Heart left ventricle (tissue), 16 donors: ENCODE data around the gene FOXK2. TPM values are rescaled to one million over a fixed set of nuclear protein-coding genes. Genes with fewer than 3 reads are reported as not detected.

Experiments used
- ATAC-seq, 4 donors: fragments of 200-7000 bp; cut with Tn5 transposase; one replicate each; pipeline ENCODE4 v1.9.1; 2020 to 2022; ENCODE audit warnings: moderate library complexity in 4 of 4, mild to moderate bottlenecking in 3 of 4, moderate number of reproducible peaks in 1 of 4
- DNase-seq, 5 donors: peaks; one replicate each; pipeline ENCODE4 v3.0.0-alpha.2; 2020
- H3K27ac ChIP-seq, 12 donors: fragments of 200-600 bp; sonication (generic) in 4 of 12; one replicate each; pipeline versions ENCODE4 v1.5.0 to v1.8.0; 2016 to 2022; ENCODE audit warnings: mild to moderate bottlenecking in 2 of 12
- H3K27me3 ChIP-seq, 9 donors: fragments of 200-600 bp; sonication (generic) in 2 of 9; one replicate each; pipeline versions ENCODE4 v1.5.1 to v1.8.0; 2016 to 2022; ENCODE audit warnings: mild to moderate bottlenecking in 3 of 9
- H3K36me3 ChIP-seq, 9 donors: fragments of 200-600 bp; sonication (generic) in 2 of 9; one replicate each; pipeline versions ENCODE4 v1.5.0 to v1.8.0; 2018 to 2022; ENCODE audit warnings: mild to moderate bottlenecking in 2 of 9
- H3K4me1 ChIP-seq, 12 donors: fragments of 200-600 bp; sonication (generic) in 4 of 12; one replicate each; pipeline versions ENCODE4 v1.5.0 to v1.8.0; 2016 to 2022; ENCODE audit warnings: mild to moderate bottlenecking in 3 of 12
- H3K4me3 ChIP-seq, 12 donors: fragments of 200-600 bp; sonication (generic) in 4 of 12; one replicate each; pipeline versions ENCODE4 v1.5.0 to v1.8.0; 2017 to 2022; ENCODE audit warnings: mild to moderate bottlenecking in 9 of 12, moderate library complexity in 4 of 12
- H3K9me3 ChIP-seq, 12 donors: fragments of 200-600 bp; sonication (generic) in 4 of 12; one replicate each; pipeline versions ENCODE4 v1.5.0 to v1.8.0; 2016 to 2022; ENCODE audit warnings: mild to moderate bottlenecking in 1 of 12
- POLR2A ChIP-seq, 2 donors: fragments of 450-650 bp; IDR thresholded peaks; one replicate each; pipeline ENCODE4 v1.6.1; 2017; ENCODE audit warnings: antibody characterized with exemption in 2 of 2, mild to moderate bottlenecking in 2 of 2, moderate library complexity in 2 of 2
- WGBS, 4 donors: extraction: QIAGEN DNeasy Blood & Tissue Kit in 2 of 4; methylation state at CpG; one replicate each; pipeline versions ENCODE4 v1.1.5 to v1.1.7; 2013 to 2018; 5-methylcytosine and 5-hydroxymethylcytosine counted together
- intact Hi-C, 10 donors: fragments of 100-400 bp; cut with DNase I; formaldehyde crosslinking; loops; one replicate each; pipeline versions ENCODE4 v1.11.1 to v1.14.2; 2022
- polyA plus RNA-seq, 2 donors: library from polyadenylated mRNA; stranded (reverse); fragments of 200-250 nt; gene quantifications; one replicate each; pipeline ENCODE4 v1.2.3, GENCODE V29; 2013
- total RNA-seq, 9 donors: library from RNA; depleted of rRNA in 2 of 9; stranded (reverse); fragments of >200 nt in 2 of 9; fragmentation: NEBNext Ultra II Directional in 3 of 9; extraction: Animal tissue kit (Norgen Biotek cat#: 25700) in 3 of 9; gene quantifications; one replicate each; pipeline versions ENCODE4 v1.1.0 to v1.2.4, GENCODE V29; 2016 to 2023
- TF ChIP-seq, protein P1 (sequence below), 12 donors: fragments of 200-600 bp; sonication (generic) in 4 of 12; IDR thresholded peaks; one replicate each; pipeline versions ENCODE4 v1.5.0 to v1.8.0; 2018 to 2022; ENCODE audit warnings: antibody characterized with exemption in 12 of 12, mild to moderate bottlenecking in 5 of 12
- donor health status: ischemic (EF 13 %, LVEDD 7.1; RV severe dilation, severe dysfunction).
- donor health status: healthy with polysubstance abuse.
- donor health status: DM: no; HTN: yes; CAD: no.
- donor health status: DM: no; HTN: no; CAD: no.
- donor health status: ischemic (EF 25% LVEDD 6.9; RV normal size, moderate dysfunction).
- donor health status: ischemic (EF 25% LVEDD 5.7; RV mildly dilated, moderate dysfunction).
- donor health status: healthy.
- donor health status: DM: yes; HTN: yes; CAD: no.
- donor health status: ischemic (EF 35%, LVEDD 5.7; RV mildly dilated, moderate dysfunction).
- donor health status: nonischemic (EF 11% LVEDD 7.7; RV severe dilation, severe dysfunction).
- donor health status: DM: yes; HTN: yes; CAD: no.
- donor health status: PGD.
- donor health status: ischemic (EF 29% LVEDD 5.4; RV normal size, mild dysfunction).
- donor health status: nonischemic (EF 23%, LVEDD 6.1; RV moderate dilation, normal function).

FOXK2 gene
- total and polyA plus RNA-seq, 11 donors, result 15.6 to 77.0 (median 33.9) TPM

- Histone ChIP-seq H3K4me1 (peaks cover 0 to 38% (median 12%) of the 10 kb centered on the region in 12 donors), H3K4me3 (peak overlapping the region; percentile 42 to 87 (median 70)), H3K27ac (peak overlapping the region; percentile 63 to 92 (median 88)), H3K36me3 (no peaks in the 10 kb centered on the region), H3K27me3 (no peaks in the 10 kb centered on the region), H3K9me3 (no peaks in the 10 kb centered on the region)
- WGBS, 4 donors, result 8 to 18% (median 9%) methylated on average over 28 to 66 of the region's 66 CpGs
- peak in 2 of 5 donors; percentile 44 to 60 for DNase-seq
- TF ChIP-seq, protein P1, sequence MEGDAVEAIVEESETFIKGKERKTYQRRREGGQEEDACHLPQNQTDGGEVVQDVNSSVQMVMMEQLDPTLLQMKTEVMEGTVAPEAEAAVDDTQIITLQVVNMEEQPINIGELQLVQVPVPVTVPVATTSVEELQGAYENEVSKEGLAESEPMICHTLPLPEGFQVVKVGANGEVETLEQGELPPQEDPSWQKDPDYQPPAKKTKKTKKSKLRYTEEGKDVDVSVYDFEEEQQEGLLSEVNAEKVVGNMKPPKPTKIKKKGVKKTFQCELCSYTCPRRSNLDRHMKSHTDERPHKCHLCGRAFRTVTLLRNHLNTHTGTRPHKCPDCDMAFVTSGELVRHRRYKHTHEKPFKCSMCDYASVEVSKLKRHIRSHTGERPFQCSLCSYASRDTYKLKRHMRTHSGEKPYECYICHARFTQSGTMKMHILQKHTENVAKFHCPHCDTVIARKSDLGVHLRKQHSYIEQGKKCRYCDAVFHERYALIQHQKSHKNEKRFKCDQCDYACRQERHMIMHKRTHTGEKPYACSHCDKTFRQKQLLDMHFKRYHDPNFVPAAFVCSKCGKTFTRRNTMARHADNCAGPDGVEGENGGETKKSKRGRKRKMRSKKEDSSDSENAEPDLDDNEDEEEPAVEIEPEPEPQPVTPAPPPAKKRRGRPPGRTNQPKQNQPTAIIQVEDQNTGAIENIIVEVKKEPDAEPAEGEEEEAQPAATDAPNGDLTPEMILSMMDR (IDR thresholded peaks at IDR 0.05), result no peak
- no peak for TF ChIP-seq POLR2A (IDR thresholded peaks at IDR 0.05)
- peak in 3 of 4 donors; percentile 43 to 47 (median 47) for ATAC-seq
- intact Hi-C loops, result loop anchor here in 9 of 10 donors (1.0 to 10.0 kb wide), 8 partner anchors 21 to 80 kb away; partner anchors contain the start of genes FOXK2 (in 2 of the 9), HEXD (in 1 of the 9), NARF (in 1 of the 9) and OGFOD3 (in 1 of the 9)
Measured at GRCh38 chr17:82497483-82498405, 21.8 kb upstream of the FOXK2 start.

- Histone ChIP-seq H3K27me3 (no peaks in the 10 kb centered on the region), H3K36me3 (no peaks in the 10 kb centered on the region), H3K27ac (no peak overlapping the region), H3K9me3 (no peaks in the 10 kb centered on the region), H3K4me3 (no peak overlapping the region), H3K4me1 (peaks cover 0 to 20% (median 5%) of the 10 kb centered on the region in 12 donors)
- 35 to 56% (median 54%) methylated on average over 8 of the region's 8 CpGs for WGBS, 4 donors
- intact Hi-C loops, result no loop called here
- ATAC-seq (no peak), DNase-seq (no peak)
- TF ChIP-seq, protein P1 (IDR thresholded peaks at IDR 0.05), result no peak
- no peak for TF ChIP-seq POLR2A (IDR thresholded peaks at IDR 0.05)
Measured at GRCh38 chr17:82502207-82502606, 17.3 kb upstream of the FOXK2 start.

DNA sequence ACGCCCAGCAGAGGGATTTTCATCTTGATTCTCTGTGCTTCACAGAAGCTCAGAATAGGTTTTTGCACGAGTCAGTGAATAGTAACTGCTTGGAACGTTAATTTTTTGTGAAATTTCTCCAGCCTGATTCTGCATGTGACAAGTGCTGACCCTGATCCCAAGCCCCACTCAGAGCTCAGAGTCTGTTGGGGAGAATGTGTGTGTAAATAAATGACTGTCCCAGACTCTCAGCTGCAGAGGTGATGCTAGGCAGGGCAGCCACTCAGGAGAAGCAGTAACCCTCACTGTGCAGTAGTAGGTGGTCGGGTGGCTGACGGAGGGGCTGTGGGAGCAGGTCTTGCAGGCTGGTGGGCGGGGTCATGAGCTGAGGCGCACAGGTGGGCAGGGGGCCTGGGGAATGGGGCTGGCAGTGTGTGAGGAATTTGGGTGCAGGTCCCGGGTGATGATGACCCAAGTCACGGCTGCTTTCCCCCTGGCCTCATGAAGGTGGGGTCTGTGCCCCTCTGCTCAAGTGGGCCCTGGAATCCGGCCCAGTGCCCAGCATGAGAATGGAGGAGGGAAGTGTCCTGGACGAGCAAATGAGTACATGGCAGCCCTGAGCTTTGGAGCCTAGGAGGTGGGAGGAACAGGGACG lies 16.3 kb upstream of the FOXK2 start:
- TF ChIP-seq, protein P1 (IDR thresholded peaks at IDR 0.05), result no peak
- no peak for TF ChIP-seq POLR2A (IDR thresholded peaks at IDR 0.05)
- no peaks in the 10 kb centered on the region for H3K9me3 ChIP-seq
- WGBS, 4 donors, result 81 to 88% (median 83%) methylated on average over 11 to 12 of the region's 12 CpGs
- H3K4me1 ChIP-seq, result peaks cover 0 to 13% (median 0%) of the 10 kb centered on the region in 12 donors
- no peaks in the 10 kb centered on the region for H3K36me3 ChIP-seq
- H3K27ac ChIP-seq, result no peak overlapping the region
- no peak for DNase-seq
- no peak overlapping the region for H3K4me3 ChIP-seq
- peak in 1 of 4 donors; percentile 28 for ATAC-seq
- intact Hi-C loops, result no loop called here
- H3K27me3 ChIP-seq, result no peaks in the 10 kb centered on the region
